ENCODE measurements around the gene WRNIP1.

WRNIP1 gene

DNA sequence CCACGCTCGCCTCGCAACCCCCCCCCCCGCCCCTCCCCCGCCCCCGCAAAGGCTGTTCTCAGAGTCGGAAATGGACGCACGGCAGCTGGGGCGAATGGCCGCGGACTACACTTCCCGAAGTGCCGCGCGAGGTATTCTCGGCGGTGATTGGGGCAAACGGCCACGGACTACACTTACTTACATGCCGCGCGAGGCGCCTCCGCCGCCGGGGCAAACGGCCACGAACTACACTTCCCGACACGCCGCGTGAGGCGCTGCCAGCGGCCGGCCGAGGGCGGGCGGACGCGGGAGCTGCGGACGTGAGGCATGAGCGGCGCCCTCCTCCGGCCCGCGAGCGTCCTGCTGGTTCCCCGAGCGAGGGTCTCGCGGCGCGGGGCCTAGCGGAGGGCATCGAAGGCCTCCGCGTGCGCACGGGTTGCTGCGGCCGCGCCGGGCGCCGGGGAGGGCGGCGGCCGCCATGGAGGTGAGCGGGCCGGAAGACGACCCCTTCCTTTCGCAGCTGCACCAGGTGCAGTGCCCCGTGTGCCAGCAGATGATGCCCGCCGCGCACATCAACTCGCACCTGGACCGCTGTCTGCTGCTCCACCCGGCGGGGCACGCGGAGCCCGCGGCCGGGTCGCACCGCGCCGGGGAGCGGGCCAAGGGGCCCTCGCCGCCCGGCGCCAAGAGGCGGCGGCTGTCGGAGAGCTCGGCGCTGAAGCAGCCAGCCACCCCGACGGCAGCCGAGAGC is at the start of gene WRNIP1:
Gene WRNIP1 (plus strand): TSS at position 228 of the 730 bp plus-strand sequence. CDS start 230 bp downstream, at position 458.
- no peaks in the 10 kb centered on the region for H3K27me3 ChIP-seq (ENCODE audit: control insufficient read depth, insufficient read depth, low read length)
- peak within 1 kb of the TSS; percentile 77 for H3K9ac ChIP-seq (ENCODE audit: low read depth, low read length)
- H3K4me1 ChIP-seq (ENCODE audit: control insufficient read depth, insufficient read depth, low read length), result peaks cover 13% of the 10 kb centered on the region
- no peaks in the 10 kb centered on the region for H3K9me3 ChIP-seq (ENCODE audit: control insufficient read depth, insufficient read depth, low read length)
- H3K4me3 ChIP-seq (ENCODE audit: low read depth, low read length), result peak within 1 kb of the TSS; percentile 90
- no peaks in the 10 kb centered on the region for H3K36me3 ChIP-seq (ENCODE audit: control insufficient read depth, insufficient read depth, low read length)

DNA sequence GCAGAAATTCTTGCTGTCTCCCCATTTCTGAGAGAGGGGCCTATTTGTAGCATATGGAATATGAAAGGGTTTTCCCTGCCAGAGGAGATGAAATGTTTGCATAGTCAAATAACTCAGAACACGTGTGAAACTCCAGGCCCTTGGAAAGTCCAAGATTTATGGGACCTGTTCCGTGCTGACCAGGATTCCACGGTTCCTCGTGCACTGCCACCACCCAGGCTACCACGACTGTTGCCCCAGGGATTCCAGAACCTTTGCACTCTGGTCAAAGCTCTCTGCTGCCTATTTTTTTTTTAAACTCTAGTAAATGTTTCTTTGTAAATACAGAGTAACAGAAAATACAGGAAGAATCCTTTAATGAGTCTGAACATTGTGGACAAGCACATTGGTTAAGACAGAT is 49.5 kb upstream of the WRNIP1 start:
- Histone ChIP-seq H3K9ac (ENCODE audit: low read depth, low read length) (no peak overlapping the region), H3K4me1 (ENCODE audit: control insufficient read depth, insufficient read depth, low read length) (no peaks in the 10 kb centered on the region), H3K4me3 (ENCODE audit: low read depth, low read length) (no peak overlapping the region), H3K27me3 (ENCODE audit: control insufficient read depth, insufficient read depth, low read length) (no peaks in the 10 kb centered on the region), H3K36me3 (ENCODE audit: control insufficient read depth, insufficient read depth, low read length) (no peaks in the 10 kb centered on the region), H3K9me3 (ENCODE audit: control insufficient read depth, insufficient read depth, low read length) (peaks cover under 1% of the 10 kb centered on the region)

DNA sequence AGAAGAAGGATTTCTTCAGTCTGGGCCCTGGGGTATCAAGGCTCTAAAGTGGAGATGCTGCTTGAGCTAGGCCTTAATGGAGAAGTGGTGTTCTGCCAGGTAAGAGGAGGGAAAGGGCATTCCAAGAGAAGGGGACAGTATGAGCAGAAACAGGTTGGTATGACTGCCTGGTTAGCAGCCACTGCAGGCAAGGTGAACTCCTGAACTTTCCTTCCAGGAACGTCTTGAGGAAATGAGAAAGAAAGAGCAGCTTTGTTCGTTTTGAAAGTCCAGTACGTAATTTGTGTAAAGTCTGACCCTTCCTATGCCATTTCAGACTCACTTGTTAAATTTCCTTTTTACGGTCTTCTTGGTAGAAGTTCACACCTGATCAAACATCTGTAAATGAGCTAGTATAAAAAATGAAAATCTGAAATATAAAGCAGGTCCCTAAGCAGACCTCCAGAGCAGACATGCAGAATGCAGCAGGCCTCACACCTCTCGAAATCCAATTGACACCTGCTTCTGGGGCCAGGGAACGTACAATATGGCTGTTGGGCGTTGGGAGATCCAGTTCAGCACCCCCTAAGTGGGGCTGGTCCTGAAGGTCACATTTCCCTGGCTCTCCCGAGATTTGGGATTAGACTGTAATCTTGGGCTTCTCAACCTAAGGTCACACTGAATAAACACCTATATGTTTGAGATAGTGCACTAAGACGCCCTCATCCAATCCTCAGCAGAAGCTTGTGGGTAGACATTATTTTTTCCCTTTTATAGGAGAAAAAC is 48.1 kb upstream of the WRNIP1 start:
- no peaks in the 10 kb centered on the region for H3K36me3 ChIP-seq (ENCODE audit: control insufficient read depth, insufficient read depth, low read length)
- H3K4me1 ChIP-seq (ENCODE audit: control insufficient read depth, insufficient read depth, low read length), result no peaks in the 10 kb centered on the region
- no peaks in the 10 kb centered on the region for H3K9me3 ChIP-seq (ENCODE audit: control insufficient read depth, insufficient read depth, low read length)
- no peak overlapping the region for H3K9ac ChIP-seq (ENCODE audit: low read depth, low read length)
- H3K4me3 ChIP-seq (ENCODE audit: low read depth, low read length), result no peak overlapping the region
- H3K27me3 ChIP-seq (ENCODE audit: control insufficient read depth, insufficient read depth, low read length), result no peaks in the 10 kb centered on the region

DNA sequence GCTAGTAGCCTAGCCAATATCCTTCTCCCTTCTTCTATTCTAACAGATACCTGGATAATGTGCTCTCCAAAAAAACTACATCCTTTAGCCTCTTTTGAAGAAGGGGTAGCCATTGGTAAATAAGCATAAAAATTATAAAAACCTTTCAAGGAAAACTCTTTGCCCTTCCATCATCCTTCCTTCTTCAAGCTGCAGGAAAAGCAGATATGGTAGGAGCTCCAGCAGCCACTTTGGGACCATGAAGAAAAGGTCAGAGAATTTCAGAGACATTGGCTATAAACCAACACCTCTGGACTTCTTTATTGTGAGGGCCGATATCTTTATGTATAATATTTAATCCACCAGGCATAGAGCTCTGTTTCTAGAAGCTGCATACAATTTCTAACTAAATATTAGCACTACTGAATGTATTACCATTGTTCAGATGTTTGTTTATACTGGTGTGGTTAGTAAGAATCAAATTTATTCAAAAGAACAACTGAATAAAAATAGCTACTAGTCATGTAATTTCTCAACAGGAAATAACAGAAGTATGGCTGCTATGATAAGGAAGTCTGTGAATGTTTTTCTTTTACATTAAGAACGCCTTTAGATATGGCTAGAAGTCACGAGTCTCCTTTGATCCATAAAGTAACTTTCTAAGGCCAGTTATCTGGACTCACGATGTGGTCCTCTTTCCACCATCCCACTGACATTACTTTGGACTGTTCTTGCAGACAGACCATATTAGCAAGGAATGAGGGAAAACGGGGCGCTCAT is 46.7 kb upstream of the WRNIP1 start:
- Histone ChIP-seq H3K36me3 (ENCODE audit: control insufficient read depth, insufficient read depth, low read length) (no peaks in the 10 kb centered on the region), H3K27me3 (ENCODE audit: control insufficient read depth, insufficient read depth, low read length) (no peaks in the 10 kb centered on the region), H3K9ac (ENCODE audit: low read depth, low read length) (no peak overlapping the region), H3K4me3 (ENCODE audit: low read depth, low read length) (no peak overlapping the region), H3K9me3 (ENCODE audit: control insufficient read depth, insufficient read depth, low read length) (no peaks in the 10 kb centered on the region), H3K4me1 (ENCODE audit: control insufficient read depth, insufficient read depth, low read length) (no peaks in the 10 kb centered on the region)

DNA sequence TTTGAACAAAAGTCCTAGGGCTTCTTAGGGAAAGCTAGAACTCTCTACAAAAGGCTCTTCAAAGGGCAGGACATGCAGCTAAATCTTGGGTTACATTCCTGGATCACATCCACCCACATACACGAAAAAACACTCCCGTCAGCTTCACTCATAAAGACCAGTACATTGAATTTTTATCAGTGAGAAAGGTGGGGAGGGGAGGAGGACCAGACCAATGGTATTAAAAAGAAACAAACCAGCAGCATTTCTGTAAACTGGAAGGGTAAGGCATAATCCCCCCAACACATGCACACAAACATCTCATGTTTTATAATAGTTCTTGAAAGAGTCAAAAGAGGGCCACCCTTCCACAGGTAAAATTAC is 46.1 kb upstream of the WRNIP1 start:
- Histone ChIP-seq H3K4me3 (ENCODE audit: low read depth, low read length) (no peak overlapping the region), H3K9ac (ENCODE audit: low read depth, low read length) (no peak overlapping the region), H3K9me3 (ENCODE audit: control insufficient read depth, insufficient read depth, low read length) (no peaks in the 10 kb centered on the region), H3K36me3 (ENCODE audit: control insufficient read depth, insufficient read depth, low read length) (no peaks in the 10 kb centered on the region), H3K4me1 (ENCODE audit: control insufficient read depth, insufficient read depth, low read length) (no peaks in the 10 kb centered on the region), H3K27me3 (ENCODE audit: control insufficient read depth, insufficient read depth, low read length) (no peaks in the 10 kb centered on the region)

DNA sequence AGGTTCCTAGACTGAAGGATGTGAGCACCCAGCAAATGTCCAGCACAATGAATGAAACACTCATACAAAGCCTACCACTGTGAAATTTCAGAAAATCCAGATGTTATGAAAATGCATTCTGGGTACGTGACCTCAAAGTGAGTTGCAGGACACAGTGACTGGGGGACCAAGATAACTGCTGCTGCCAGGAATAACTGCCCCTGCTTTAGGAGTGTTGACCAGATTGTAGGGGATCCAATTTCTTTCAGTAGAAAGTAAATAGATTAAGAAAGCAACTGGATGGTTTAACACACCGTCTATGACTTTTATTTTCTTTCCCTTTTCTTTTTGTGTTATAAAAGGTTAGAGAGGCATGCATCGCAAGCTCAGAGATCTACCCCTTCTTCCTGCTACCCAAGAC is 44.0 kb upstream of the WRNIP1 start:
- no peaks in the 10 kb centered on the region for H3K36me3 ChIP-seq (ENCODE audit: control insufficient read depth, insufficient read depth, low read length)
- peaks cover 5% of the 10 kb centered on the region for H3K4me1 ChIP-seq (ENCODE audit: control insufficient read depth, insufficient read depth, low read length)
- H3K9me3 ChIP-seq (ENCODE audit: control insufficient read depth, insufficient read depth, low read length), result no peaks in the 10 kb centered on the region
- H3K4me3 ChIP-seq (ENCODE audit: low read depth, low read length), result no peak overlapping the region
- no peaks in the 10 kb centered on the region for H3K27me3 ChIP-seq (ENCODE audit: control insufficient read depth, insufficient read depth, low read length)
- no peak overlapping the region for H3K9ac ChIP-seq (ENCODE audit: low read depth, low read length)

DNA sequence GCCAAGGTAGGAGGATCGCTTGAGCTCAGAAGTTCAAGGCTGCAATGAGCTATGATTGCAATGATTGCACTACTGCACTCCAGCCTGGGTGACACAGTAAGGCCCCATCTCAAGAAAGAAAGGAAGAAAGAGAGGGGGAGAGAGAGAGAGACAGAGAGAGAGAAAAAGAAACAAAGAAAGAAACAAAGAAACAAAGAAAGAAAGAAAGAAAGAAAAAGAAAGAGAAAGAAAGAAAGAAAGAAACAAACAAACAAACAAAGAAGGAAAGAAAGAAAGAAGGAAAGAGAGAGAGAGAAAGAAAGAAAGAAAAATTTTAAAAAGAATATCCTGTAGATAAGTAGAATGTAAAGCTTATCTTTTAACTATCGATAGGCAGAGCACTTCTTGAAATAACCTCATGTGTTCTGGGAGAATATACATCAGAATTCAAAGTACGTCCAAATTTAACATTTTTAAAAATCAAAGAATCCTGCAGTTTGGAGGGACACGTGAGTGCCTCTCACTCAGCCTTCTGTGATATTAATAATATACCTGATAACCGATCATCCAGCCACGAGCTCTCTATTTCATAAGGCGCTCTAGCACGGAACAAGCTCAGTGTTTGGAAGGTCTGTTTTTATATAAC is 39.7 kb upstream of the WRNIP1 start:
- Histone ChIP-seq H3K4me1 (ENCODE audit: control insufficient read depth, insufficient read depth, low read length) (peaks cover 5% of the 10 kb centered on the region), H3K36me3 (ENCODE audit: control insufficient read depth, insufficient read depth, low read length) (no peaks in the 10 kb centered on the region), H3K4me3 (ENCODE audit: low read depth, low read length) (no peak overlapping the region), H3K9ac (ENCODE audit: low read depth, low read length) (no peak overlapping the region), H3K9me3 (ENCODE audit: control insufficient read depth, insufficient read depth, low read length) (no peaks in the 10 kb centered on the region), H3K27me3 (ENCODE audit: control insufficient read depth, insufficient read depth, low read length) (no peaks in the 10 kb centered on the region)

DNA sequence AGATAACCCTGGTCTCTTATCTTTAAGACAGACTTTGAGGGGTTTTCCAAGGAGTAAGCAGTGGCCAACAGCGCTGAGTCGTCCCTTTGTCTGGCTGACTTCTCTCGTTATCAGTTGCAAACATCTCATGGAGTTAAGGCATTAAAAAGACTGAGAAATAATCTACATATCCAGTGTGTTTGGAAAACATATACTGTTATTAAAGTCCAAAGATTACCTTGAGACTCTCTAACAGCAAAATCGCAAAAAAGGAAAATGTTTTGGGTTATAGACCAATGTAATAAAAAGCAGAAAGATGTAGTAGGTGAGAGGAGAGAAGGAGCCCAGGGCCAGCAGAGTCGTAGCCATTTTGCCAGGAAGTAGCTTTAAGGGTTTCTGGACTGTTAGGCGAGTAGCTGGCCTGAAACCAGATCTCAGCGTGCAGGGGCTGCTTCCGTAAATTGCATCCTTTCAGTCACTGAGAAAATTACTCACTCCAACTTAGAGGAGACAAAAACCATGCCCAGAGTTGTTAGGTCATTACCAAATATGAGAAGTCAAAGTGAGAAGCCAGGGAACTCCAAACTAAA is 39.1 kb upstream of the WRNIP1 start:
- H3K36me3 ChIP-seq (ENCODE audit: control insufficient read depth, insufficient read depth, low read length), result no peaks in the 10 kb centered on the region
- no peak overlapping the region for H3K4me3 ChIP-seq (ENCODE audit: low read depth, low read length)
- no peak overlapping the region for H3K9ac ChIP-seq (ENCODE audit: low read depth, low read length)

DNA sequence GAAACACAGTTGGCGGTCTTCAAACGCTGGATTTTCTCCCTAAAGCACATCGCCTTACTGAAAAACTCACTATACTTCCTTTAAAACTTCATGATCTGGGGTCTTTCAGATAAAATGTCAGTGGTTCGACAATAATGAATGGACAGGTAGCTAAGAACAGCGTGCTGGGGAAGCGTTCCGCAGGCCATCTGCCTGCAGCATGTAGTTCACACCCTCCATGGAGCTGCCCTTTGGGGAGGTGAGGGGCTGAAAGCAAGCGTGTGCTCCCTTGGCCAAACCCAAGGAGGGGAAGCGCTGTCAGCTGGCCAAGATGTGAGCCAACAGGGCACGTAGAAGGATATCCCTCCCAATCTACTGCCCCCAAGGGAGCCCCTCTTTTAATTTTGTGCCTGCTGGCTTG is 35.3 kb upstream of the WRNIP1 start:
- H3K4me1 ChIP-seq (ENCODE audit: control insufficient read depth, insufficient read depth, low read length), result peaks cover 20% of the 10 kb centered on the region
- H3K4me3 ChIP-seq (ENCODE audit: low read depth, low read length), result no peak overlapping the region
- peak overlapping the region; percentile 8 for H3K9ac ChIP-seq (ENCODE audit: low read depth, low read length)
- no peaks in the 10 kb centered on the region for H3K36me3 ChIP-seq (ENCODE audit: control insufficient read depth, insufficient read depth, low read length)
- H3K27me3 ChIP-seq (ENCODE audit: control insufficient read depth, insufficient read depth, low read length), result no peaks in the 10 kb centered on the region
- H3K9me3 ChIP-seq (ENCODE audit: control insufficient read depth, insufficient read depth, low read length), result no peaks in the 10 kb centered on the region

More for the DNA sequence above, 39.1 kb upstream of the WRNIP1 start:
- H3K9me3 ChIP-seq (ENCODE audit: control insufficient read depth, insufficient read depth, low read length), result no peaks in the 10 kb centered on the region
- H3K4me1 ChIP-seq (ENCODE audit: control insufficient read depth, insufficient read depth, low read length), result peaks cover 9% of the 10 kb centered on the region
- no peaks in the 10 kb centered on the region for H3K27me3 ChIP-seq (ENCODE audit: control insufficient read depth, insufficient read depth, low read length)

DNA sequence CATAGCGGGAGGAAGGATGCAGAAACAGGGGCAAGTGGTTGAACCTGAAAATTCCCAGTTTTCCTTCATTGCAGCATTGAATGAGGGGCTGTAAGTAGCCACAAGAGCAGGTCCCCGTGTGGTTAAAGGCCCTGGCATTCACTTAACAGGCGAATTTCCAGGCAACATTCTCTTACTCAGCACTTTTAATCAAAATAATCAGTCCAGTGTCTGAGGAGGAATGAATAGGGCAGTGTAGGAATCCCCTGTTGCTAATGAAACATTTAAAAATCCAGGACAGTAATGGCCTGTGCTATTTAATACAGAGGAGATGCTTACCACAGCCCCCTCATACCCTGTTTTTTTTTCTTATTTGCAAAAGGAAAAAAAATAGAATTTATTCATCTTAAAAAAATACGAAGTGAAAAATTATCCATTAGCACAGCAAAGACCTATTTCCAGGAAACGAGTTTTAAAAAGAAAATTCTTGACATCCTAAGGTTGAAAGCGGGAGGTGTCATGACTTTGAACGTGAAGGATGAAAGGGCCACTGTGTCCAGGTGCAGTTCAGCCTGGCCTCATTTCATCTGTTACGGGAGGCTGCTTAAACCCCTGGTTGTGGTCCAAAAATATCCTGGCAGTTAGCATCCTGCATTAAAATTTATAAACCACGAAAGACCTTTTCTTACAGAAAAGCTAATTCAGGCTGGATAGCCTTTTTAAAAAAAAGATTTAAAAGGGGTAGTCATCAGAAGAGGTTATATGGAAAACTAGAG is 34.7 kb upstream of the WRNIP1 start:
- Histone ChIP-seq H3K27me3 (ENCODE audit: control insufficient read depth, insufficient read depth, low read length) (no peaks in the 10 kb centered on the region), H3K9ac (ENCODE audit: low read depth, low read length) (no peak overlapping the region), H3K4me3 (ENCODE audit: low read depth, low read length) (no peak overlapping the region), H3K4me1 (ENCODE audit: control insufficient read depth, insufficient read depth, low read length) (peaks cover 26% of the 10 kb centered on the region), H3K36me3 (ENCODE audit: control insufficient read depth, insufficient read depth, low read length) (no peaks in the 10 kb centered on the region), H3K9me3 (ENCODE audit: control insufficient read depth, insufficient read depth, low read length) (no peaks in the 10 kb centered on the region)

Data from iPS-15b (cell line).